ENCODE measurements around the gene RFX8. TPM values are rescaled to one million over a fixed set of nuclear protein-coding genes. Genes with fewer than 3 reads are reported as not detected.
"Not testable (repeated sequence)": the region's sequence is repeated elsewhere in the genome, so short reads cannot be mapped to it uniquely, and the experiment has no call there.

The RFX8 gene
- total and polyA plus RNA-seq, 7 donors = 0.12 to 0.83 TPM; not detected in 5

GRCh38 chr2:101512993-101513392 is 38.1 kb upstream of the RFX8 start:
- WGBS, 2 donors = 91 to 92% methylated on average over 3 of the region's 3 CpGs
- peaks cover 0 to 10% (median 4%) of the 10 kb centered on the region in 4 donors for H3K4me1 ChIP-seq
- intact Hi-C loops (cut with DNase I) = no loop called here

GRCh38 chr2:101511381-101511780 is 36.5 kb upstream of the RFX8 start:
- Histone ChIP-seq H3K27ac (no peak overlapping the region), H3K9me3 (no peaks in the 10 kb centered on the region), H3K27me3 (no peaks in the 10 kb centered on the region), H3K4me3 (no peak overlapping the region), H3K36me3 (no peaks in the 10 kb centered on the region), H3K4me1 (peaks cover 0 to 8% (median 3%) of the 10 kb centered on the region in 4 donors)
- intact Hi-C loops (cut with DNase I) = no loop called here
- no peak for DNase-seq
- 93 to 94% methylated on average over 1 of the region's 1 CpG for WGBS, 2 donors
- no peak for TF ChIP-seq CTCF (IDR thresholded peaks at IDR 0.05)
- no peak for TF ChIP-seq POLR2AphosphoS5 (IDR thresholded peaks at IDR 0.05)
- TF ChIP-seq EP300 (IDR thresholded peaks at IDR 0.05) = no peak
- no peak for TF ChIP-seq POLR2A (IDR thresholded peaks at IDR 0.05)

More at GRCh38 chr2:101512993-101513392, 38.1 kb upstream of the RFX8 start:
- DNase-seq = no peak
- Histone ChIP-seq H3K9me3 (no peaks in the 10 kb centered on the region), H3K4me3 (no peak overlapping the region), H3K36me3 (no peaks in the 10 kb centered on the region), H3K27me3 (no peaks in the 10 kb centered on the region), H3K27ac (no peak overlapping the region)
- TF ChIP-seq POLR2AphosphoS5 (IDR thresholded peaks at IDR 0.05) (no peak), EP300 (IDR thresholded peaks at IDR 0.05) (no peak), POLR2A (IDR thresholded peaks at IDR 0.05) (no peak), CTCF (IDR thresholded peaks at IDR 0.05) (no peak)

- peak; percentile 74 for DNase-seq
These were observed 34.8 kb upstream of the RFX8 start for GRCh38 chr2:101509499-101510284.

GRCh38 chr2:101508636-101509035 is 33.7 kb upstream of the RFX8 start:
- intact Hi-C loops (cut with DNase I) = no loop called here
- Histone ChIP-seq H3K4me1 (peaks cover 0 to 6% (median 0%) of the 10 kb centered on the region in 4 donors), H3K36me3 (no peaks in the 10 kb centered on the region), H3K27ac (no peak overlapping the region), H3K9me3 (no peaks in the 10 kb centered on the region), H3K27me3 (no peaks in the 10 kb centered on the region), H3K4me3 (no peak overlapping the region)
- no peak for DNase-seq
- 90 to 96% methylated on average over 5 of the region's 5 CpGs for whole genome bisulfite sequencing, 2 donors
- TF ChIP-seq POLR2AphosphoS5 (IDR thresholded peaks at IDR 0.05) (no peak), EP300 (IDR thresholded peaks at IDR 0.05) (no peak), POLR2A (IDR thresholded peaks at IDR 0.05) (no peak), CTCF (IDR thresholded peaks at IDR 0.05) (no peak)

More at GRCh38 chr2:101509499-101510284, 34.8 kb upstream of the RFX8 start:
- Histone ChIP-seq H3K4me3 (no peak overlapping the region), H3K4me1 (peaks cover 0 to 6% (median 0%) of the 10 kb centered on the region in 4 donors), H3K36me3 (no peaks in the 10 kb centered on the region), H3K27me3 (no peaks in the 10 kb centered on the region), H3K27ac (peak overlapping the region; percentile 21 to 55 (median 36)), H3K9me3 (no peaks in the 10 kb centered on the region)
- intact Hi-C loops (cut with DNase I) = no loop called here
- TF ChIP-seq CTCF (IDR thresholded peaks at IDR 0.05) = no peak
- TF ChIP-seq POLR2A (IDR thresholded peaks at IDR 0.05) = no peak
- no peak for TF ChIP-seq EP300 (IDR thresholded peaks at IDR 0.05)
- peak in 2 of 4 donors; percentile 19 to 44 for TF ChIP-seq POLR2AphosphoS5 (IDR thresholded peaks at IDR 0.05)
- WGBS, 2 donors = 77 to 84% methylated on average over 8 of the region's 8 CpGs

GRCh38 chr2:101505276-101505675 is 30.4 kb upstream of the RFX8 start:
- H3K4me3 ChIP-seq; DNase-seq; H3K27me3 ChIP-seq; H3K27ac ChIP-seq; intact Hi-C loops (cut with DNase I); H3K36me3 ChIP-seq; H3K9me3 ChIP-seq: not testable (repeated sequence)
- H3K4me1 ChIP-seq = peaks cover 0 to 21% (median 16%) of the 10 kb centered on the region in 4 donors
- WGBS, 2 donors = 90 to 92% methylated on average over 3 of the region's 4 CpGs

GRCh38 chr2:101504744-101505143 is 29.8 kb upstream of the RFX8 start:
- H3K27ac ChIP-seq; H3K36me3 ChIP-seq; intact Hi-C loops (cut with DNase I); H3K9me3 ChIP-seq; DNase-seq; H3K4me3 ChIP-seq; H3K27me3 ChIP-seq: not testable (repeated sequence)
- WGBS, 2 donors = 92 to 93% methylated on average over 7 to 8 of the region's 8 CpGs
- H3K4me1 ChIP-seq = peaks cover 0 to 23% (median 19%) of the 10 kb centered on the region in 4 donors

Measured in sigmoid colon (tissue), 7 donors.